SU-DHL-6 (cell line): ENCODE measurements around the gene NAV2.

Experiments
- H2AFZ ChIP-seq: fragments of 200-600 bp; sonication (generic); 2 replicates; pipeline ENCODE4 v1.6.1; 2014; ENCODE audit warnings: low read depth, mild to moderate bottlenecking, moderate library complexity, mixed read lengths, antibody characterized with exemption, low read length; ENCODE audit not compliant: severe bottlenecking
- H3F3A ChIP-seq: fragments of 200-600 bp; shearing (Covaris generic); 2 replicates; pipeline ENCODE4 v1.6.0; 2016; ENCODE audit warnings: antibody characterized with exemption, mild to moderate bottlenecking; ENCODE audit not compliant: insufficient read depth
- H3K27ac ChIP-seq: fragments of 200-600 bp; sonication (generic); 2 replicates; pipeline ENCODE4 v1.5.1; 2016; ENCODE audit warnings: low read depth, mild to moderate bottlenecking, low read length, moderate library complexity, mixed read lengths
- H3K27me3 ChIP-seq: fragments of 200-600 bp; sonication (generic), shearing (Covaris generic); 2 replicates; pipeline ENCODE4 v1.6.0; 2014; ENCODE audit warnings: mild to moderate bottlenecking, low read length
- H3K36me3 ChIP-seq: fragments of 200-600 bp; sonication (generic); 2 replicates; pipeline ENCODE4 v1.6.1; 2014; ENCODE audit warnings: mild to moderate bottlenecking, low read length, mixed read lengths
- H3K4me2 ChIP-seq: fragments of 300-600, 200-600 bp; shearing (Covaris generic), sonication (generic); 2 replicates; pipeline ENCODE4 v1.6.0; 2014; ENCODE audit warnings: low read length, low read depth, mild to moderate bottlenecking; ENCODE audit not compliant: poor library complexity, severe bottlenecking
- H3K4me3 ChIP-seq: fragments of 200-600 bp; sonication (generic); 2 replicates; pipeline ENCODE4 v1.5.1; 2014; ENCODE audit warnings: antibody characterized with exemption, low read length, mild to moderate bottlenecking, mixed read lengths; ENCODE audit not compliant: insufficient read depth, poor library complexity, severe bottlenecking
- H3K79me2 ChIP-seq: fragments of 200-600 bp; sonication (generic); 2 replicates; pipeline ENCODE4 v1.6.1; 2014; ENCODE audit warnings: mild to moderate bottlenecking, low read length, moderate library complexity; ENCODE audit not compliant: insufficient read depth
- H3K9ac ChIP-seq: fragments of 200-600 bp; sonication (generic); 2 replicates; pipeline ENCODE4 v1.7.0; 2014; ENCODE audit warnings: mild to moderate bottlenecking, low read length
- H3K9me2 ChIP-seq: fragments of 200-600 bp; sonication (generic); replicated peaks from 2 replicates; pipeline ENCODE4 v1.6.1; 2014; ENCODE audit warnings: low read length; ENCODE audit not compliant: insufficient read depth
- H3K9me3 ChIP-seq: fragments of 200-600 bp; sonication (generic); 2 replicates; pipeline ENCODE4 v1.6.1; 2014; ENCODE audit warnings: low read length, mixed read lengths; ENCODE audit not compliant: insufficient read depth
- H4K20me1 ChIP-seq: fragments of 200-600 bp; sonication (generic); 2 replicates; pipeline ENCODE4 v1.6.1; 2014; ENCODE audit warnings: low read depth, mild to moderate bottlenecking, antibody characterized with exemption, low read length, moderate library complexity, mixed read lengths
- EZH2phosphoT487 ChIP-seq: fragments of 200-600 bp; sonication (generic), shearing (Covaris generic); conservative IDR thresholded peaks from 2 replicates; pipeline ENCODE4 v1.6.1; 2018; ENCODE audit warnings: mild to moderate bottlenecking, antibody characterized with exemption, low read length, moderate library complexity, mixed read lengths
- TF ChIP-seq, protein P1 (sequence below): fragments of 200-600 bp; sonication (generic); IDR thresholded peaks from one replicate; pipeline ENCODE4 v1.5.1; 2017; ENCODE audit warnings: antibody characterized with exemption, mild to moderate bottlenecking, low read length, moderate library complexity; ENCODE audit not compliant: insufficient read depth, poor library complexity, severe bottlenecking

The NAV2 gene

DNA sequence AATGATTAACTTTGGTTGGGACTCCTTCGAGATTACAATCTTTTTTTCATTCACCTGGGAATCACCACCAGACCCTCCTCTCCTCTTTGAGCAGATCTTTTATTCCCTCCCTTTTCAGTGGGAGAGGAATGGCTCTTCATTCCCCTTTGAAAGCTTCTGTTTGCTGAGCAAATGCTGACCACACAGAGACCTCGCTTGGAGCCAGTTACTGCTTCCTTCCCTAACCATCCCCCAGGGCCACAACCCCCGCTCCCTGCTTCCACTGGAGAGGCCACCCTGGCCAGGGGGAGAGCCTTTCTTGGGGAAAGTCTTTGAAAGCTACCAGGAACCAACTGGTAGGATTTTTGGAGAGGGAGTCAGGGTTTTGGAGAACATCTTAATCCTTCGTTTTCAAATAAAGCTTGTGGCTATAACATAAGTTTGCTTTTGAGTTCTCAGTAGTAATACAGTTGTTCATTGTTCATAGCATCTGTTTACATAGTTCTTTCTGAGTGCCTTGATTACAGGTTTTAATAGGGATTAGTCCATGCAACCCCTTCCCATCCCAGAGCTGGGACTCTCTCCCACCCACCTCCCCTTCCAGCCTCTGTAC, 309.2 kb downstream of the NAV2 start:
- H3K36me3 ChIP-seq = no peaks in the 10 kb centered on the region
- H3K9me3 ChIP-seq = no peaks in the 10 kb centered on the region
- TF ChIP-seq, protein P1, sequence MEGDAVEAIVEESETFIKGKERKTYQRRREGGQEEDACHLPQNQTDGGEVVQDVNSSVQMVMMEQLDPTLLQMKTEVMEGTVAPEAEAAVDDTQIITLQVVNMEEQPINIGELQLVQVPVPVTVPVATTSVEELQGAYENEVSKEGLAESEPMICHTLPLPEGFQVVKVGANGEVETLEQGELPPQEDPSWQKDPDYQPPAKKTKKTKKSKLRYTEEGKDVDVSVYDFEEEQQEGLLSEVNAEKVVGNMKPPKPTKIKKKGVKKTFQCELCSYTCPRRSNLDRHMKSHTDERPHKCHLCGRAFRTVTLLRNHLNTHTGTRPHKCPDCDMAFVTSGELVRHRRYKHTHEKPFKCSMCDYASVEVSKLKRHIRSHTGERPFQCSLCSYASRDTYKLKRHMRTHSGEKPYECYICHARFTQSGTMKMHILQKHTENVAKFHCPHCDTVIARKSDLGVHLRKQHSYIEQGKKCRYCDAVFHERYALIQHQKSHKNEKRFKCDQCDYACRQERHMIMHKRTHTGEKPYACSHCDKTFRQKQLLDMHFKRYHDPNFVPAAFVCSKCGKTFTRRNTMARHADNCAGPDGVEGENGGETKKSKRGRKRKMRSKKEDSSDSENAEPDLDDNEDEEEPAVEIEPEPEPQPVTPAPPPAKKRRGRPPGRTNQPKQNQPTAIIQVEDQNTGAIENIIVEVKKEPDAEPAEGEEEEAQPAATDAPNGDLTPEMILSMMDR = no peak
- no peak for TF ChIP-seq EZH2phosphoT487
- H3K79me2 ChIP-seq = no peaks in the 10 kb centered on the region
- H3F3A ChIP-seq = no peaks in the 10 kb centered on the region
- no peaks in the 10 kb centered on the region for H4K20me1 ChIP-seq
- no peak overlapping the region for H3K27ac ChIP-seq
- no peak overlapping the region for H2AFZ ChIP-seq
- no peaks in the 10 kb centered on the region for H3K9me2 ChIP-seq
- no peaks in the 10 kb centered on the region for H3K27me3 ChIP-seq
- no peak overlapping the region for H3K4me3 ChIP-seq
- no peak overlapping the region for H3K9ac ChIP-seq
- H3K4me2 ChIP-seq = no peak overlapping the region

DNA sequence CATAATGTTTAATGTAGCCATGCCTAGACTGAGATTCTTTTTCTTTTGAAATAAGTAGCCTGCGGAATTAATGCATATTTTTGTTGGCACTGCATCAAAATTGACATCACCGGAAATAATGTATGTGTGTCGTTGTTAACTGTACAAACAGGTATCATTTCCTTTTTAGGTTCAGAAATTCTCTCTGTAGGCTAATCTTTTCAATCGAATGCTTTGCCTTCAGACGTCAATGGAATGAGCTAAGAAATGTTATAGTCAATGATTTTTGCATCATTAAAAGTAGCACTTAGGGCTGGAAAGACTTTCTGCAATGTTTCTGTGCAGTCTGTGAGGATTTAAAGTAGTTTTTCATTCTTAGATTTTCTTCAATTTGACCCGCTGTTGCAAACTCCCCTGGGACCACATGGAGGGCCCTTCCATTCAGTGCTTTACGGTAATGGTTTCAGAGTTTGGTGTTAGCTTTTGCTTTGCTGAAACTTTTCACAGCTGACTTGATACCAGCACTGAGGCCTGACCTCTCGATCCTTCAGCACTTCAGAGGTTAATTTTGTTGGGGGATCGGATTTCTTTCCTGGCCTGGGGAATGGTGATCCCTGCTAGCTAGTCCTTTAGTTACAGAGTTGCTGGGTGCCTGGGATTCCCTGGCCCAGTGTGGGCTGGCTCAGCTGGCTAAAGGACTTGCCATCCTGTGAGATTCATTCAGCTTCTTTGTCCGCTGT, 309.9 kb downstream of the NAV2 start:
- no peak overlapping the region for H3K9ac ChIP-seq
- H3K36me3 ChIP-seq = no peaks in the 10 kb centered on the region
- H3K4me2 ChIP-seq = no peak overlapping the region
- H3K27me3 ChIP-seq = no peaks in the 10 kb centered on the region
- H2AFZ ChIP-seq = no peak overlapping the region
- H3K79me2 ChIP-seq = no peaks in the 10 kb centered on the region
- no peaks in the 10 kb centered on the region for H3F3A ChIP-seq
- no peak overlapping the region for H3K27ac ChIP-seq
- no peak for TF ChIP-seq EZH2phosphoT487
- TF ChIP-seq, protein P1 = no peak
- no peaks in the 10 kb centered on the region for H3K9me2 ChIP-seq
- H3K9me3 ChIP-seq = no peaks in the 10 kb centered on the region
- no peaks in the 10 kb centered on the region for H4K20me1 ChIP-seq
- H3K4me3 ChIP-seq = no peak overlapping the region

DNA sequence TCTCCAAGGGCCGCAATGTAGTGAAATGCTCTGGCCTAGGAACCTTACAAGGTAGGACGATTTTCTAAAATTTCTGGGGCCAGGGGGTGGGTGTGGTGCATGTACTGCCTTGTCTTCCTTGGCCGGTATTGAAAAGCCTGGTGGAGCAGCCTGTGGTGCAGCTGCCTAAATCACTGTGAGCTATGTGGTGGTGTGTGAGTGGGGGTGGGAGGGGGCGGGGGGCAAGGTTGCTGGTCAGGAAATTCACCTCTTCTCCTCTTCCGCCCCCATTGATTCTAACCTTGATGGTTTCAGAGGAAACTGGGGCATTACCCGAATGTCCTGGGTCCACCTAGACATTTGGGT, 310.4 kb downstream of the NAV2 start:
- Histone ChIP-seq H3K36me3 (no peaks in the 10 kb centered on the region), H3F3A (no peaks in the 10 kb centered on the region), H3K9me3 (no peaks in the 10 kb centered on the region), H3K27me3 (no peaks in the 10 kb centered on the region), H3K79me2 (no peaks in the 10 kb centered on the region), H3K27ac (no peak overlapping the region), H3K4me2 (no peak overlapping the region), H3K4me3 (no peak overlapping the region), H3K9ac (no peak overlapping the region), H3K9me2 (no peaks in the 10 kb centered on the region), H2AFZ (no peak overlapping the region), H4K20me1 (no peaks in the 10 kb centered on the region)
- TF ChIP-seq, protein P1 = no peak
- no peak for TF ChIP-seq EZH2phosphoT487
